Nucleus accumbens (tissue), 56 donors: ENCODE data around the gene PHLDB2.

Experiments used
- DNase-seq, 56 donors: peaks; one replicate each; lab custom pipeline; 2025; lab: John Stamatoyannopoulos, UW

The PHLDB2 gene

DNA sequence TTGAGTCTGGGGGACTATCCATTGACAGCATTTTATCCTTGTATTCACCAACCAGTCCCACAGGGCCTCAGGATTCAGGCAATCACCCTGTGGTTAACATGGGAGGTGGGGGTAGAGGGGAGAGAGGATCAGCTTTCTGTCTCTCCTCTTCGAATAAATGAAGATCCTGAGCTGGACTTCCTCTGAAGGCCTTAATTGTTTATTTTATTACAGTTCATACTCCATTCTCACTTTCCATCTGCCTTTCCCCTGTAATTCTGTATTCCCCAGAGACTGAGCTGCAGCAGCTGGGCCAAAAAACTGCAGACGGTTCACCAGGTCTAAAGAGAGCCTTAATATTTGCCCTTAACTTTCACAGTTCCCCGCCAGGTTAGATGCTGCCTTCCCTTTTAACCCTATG, 151.6 kb downstream of the PHLDB2 start:
- DNase-seq, result no peak

DNA sequence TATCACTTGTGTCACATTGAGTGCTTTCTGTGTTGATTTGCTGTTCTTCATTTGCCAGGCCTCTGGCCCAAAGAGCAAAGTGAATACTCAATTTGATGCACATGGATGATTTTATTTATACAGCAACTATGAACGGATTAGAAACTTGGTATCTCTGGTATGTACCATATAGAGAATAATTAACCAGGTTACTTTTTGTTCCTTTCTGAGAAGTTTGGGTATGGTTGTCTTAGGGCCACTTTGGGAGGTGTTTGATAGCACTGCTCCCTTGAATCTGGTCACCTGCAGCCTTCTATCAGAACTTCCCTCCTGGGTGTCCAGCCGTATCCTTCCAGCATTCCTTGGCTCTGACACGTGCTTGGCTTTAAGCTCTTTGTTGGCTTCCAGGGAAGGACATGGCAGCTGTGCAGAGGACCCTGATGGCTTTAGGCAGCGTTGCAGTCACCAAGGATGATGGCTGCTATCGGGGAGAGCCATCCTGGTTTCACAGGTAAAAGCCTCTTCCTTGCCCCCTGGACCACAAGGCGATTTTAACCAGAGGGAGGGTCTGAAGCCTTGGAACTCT, 152.4 kb downstream of the PHLDB2 start:
- no peak for DNase-seq

DNA sequence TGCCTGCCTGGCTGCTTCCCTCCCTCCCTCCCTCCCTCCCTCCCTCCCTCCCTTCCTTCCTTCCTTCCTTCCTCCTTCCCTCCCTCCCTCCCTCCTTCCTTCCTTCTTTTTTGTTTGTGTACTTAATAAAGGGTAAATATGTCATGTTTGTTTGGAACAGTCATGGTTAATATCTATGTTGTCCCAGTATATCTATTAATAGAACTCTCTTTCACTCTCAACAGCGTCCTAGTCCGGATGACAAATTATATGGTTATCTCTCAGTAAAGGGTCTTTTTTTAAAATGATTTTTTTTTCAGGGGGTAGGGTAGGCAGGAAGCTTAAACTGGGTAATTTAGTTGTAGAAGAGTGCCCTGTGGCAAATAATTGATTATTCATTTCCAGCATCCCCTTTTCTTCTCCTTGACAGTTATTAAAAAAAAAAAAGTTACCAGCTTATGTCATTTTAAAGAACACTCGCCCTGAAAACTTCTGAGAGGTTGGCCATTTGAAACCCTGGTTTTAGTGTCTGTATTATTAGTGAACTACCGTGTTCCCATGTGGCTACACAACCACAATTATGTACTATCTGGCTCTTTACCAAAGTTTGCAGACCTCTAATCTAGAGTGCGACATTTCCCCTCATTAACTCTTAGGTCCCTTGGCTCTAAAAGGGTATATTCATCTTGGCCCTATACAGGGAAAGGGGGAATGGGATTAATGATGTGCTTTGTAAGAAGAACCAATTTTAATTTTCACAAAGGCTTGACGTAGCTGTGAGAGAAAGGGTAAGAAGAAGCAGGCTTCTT, 153.3 kb downstream of the PHLDB2 start:
- DNase-seq, result no peak

DNA sequence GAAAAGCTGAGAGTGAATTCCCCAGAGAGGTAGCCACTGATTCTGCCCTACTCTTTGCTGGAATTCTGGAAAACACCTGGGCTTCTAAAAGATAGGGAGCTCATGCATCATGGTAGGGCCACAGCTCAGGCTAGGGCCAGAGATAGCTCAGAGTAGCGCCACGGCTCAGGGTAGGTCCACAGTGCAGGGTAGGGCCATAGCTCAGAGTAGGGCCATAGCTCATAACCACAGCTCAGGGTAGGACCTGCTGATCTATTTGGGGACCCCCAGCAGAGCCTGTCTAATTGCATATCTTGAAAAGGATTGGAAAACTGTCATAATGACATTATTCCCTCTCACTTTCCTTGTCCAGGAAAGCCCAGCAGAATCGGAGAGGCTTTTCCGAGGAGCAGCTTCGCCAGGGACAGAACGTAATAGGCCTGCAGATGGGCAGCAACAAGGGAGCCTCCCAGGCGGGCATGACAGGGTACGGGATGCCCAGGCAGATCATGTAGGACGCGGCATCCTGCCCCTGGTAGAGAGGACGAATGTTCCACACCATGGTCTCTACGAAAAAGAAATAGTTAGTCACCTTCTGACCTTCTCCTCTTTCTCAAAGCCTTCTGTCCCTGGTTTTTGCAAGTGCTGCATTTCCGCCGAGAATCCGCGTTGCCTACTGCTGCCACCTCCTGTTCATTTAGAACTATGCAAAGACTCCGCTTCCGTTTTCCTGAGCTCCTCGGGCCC, 154.2 kb downstream of the PHLDB2 start:
- peak in 46 of 56 donors; percentile 6 to 74 (median 44) for DNase-seq

DNA sequence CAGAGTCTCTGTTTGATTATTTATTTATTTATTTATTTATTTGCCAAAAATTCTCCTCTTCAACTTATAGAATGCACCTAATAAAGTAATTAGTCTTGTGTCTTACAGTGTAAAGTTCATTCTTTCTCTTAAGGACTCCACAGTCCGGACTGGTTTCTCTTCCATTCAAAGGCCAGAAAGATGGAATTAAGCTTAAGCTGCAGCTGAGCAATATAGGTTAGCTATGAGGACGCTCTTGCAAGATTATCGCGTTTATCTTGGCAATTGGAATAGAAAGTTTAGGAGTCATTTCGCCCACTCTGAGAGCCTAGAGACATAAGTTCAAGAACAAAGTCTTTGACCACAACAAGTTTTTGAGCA, 154.7 kb downstream of the PHLDB2 start:
- DNase-seq, result no peak

DNA sequence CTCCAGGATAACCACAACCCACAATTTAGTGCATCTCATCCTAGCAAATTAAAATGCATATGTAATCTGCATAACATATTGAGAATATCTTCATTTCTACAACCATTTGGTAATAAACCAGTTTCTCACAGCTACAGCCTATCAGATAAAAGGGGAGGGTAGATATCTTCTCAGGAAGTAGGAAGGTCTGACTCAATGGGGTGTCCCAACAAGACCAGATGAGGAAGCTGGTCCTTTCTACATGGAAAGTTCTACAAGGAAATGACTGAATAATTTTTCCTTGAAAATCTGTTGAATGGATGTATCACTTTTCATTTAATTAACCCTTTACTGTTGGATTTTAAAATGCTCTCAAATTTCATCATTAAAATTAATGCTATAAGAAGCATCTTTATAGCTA, 158.0 kb downstream of the PHLDB2 start:
- DNase-seq, result no peak

DNA sequence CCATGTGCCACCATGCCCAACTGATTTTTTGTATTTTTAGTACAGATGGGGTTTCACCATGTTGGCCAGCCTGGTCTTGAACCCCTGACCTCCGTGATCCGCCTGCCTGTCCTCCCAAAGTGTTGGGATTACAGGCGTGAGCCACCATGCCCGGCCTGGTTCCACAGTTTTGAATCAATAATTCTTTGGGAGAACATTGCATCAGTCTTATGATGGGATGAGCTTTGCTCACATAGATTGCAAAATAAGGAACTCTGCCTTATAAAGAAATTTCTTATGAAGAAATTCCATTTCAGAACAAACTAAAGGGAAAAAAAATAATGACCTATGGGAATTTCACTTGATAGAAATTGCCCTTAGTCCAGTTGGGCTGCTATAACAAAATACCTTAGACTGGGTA, 159.6 kb downstream of the PHLDB2 start:
- no peak for DNase-seq

DNA sequence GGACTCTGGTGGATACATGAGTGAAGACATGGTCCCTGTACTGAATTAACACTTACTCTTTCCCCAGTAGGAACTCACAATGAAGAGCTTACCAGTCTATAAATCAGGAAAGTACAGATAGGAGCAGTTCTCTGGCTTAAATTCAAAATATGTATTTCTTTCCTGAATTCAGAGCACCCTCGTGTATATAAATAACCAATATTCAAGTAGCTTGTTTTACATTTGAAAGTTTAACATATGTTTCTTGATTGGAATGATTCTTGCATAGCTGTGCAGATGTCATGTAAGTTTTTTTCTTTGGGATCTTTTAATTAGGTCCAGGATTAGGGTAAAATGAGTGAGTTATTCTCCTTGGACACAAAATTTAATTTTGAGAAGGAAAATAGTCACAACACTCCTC, 160.7 kb downstream of the PHLDB2 start:
- DNase-seq, result no peak

DNA sequence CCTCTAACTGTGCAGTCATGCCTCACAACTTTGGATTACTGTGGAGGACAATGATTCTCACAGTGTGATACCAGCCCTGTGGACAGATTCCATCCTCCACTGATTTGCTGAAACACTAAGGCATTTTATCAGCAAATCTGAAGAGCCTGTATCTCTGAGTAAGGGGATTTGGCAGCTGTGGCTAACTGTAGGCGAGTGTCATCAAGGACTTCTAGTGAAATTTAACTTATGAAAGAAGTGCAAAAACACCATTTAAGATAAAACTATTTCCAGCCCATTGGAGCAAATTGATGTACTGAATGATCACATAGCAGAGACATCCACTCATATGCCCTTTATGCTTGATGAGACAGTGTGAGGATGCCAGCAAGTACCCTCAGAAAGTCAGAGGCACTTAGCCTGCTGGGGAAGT, 161.6 kb downstream of the PHLDB2 start:
- no peak for DNase-seq
